Measurements from ENCODE around the gene MZT2A.
"Not testable (repeated sequence)": the region's sequence is repeated elsewhere in the genome, so short reads cannot be mapped to it uniquely, and the experiment has no call there.

Gene MZT2A

DNA sequence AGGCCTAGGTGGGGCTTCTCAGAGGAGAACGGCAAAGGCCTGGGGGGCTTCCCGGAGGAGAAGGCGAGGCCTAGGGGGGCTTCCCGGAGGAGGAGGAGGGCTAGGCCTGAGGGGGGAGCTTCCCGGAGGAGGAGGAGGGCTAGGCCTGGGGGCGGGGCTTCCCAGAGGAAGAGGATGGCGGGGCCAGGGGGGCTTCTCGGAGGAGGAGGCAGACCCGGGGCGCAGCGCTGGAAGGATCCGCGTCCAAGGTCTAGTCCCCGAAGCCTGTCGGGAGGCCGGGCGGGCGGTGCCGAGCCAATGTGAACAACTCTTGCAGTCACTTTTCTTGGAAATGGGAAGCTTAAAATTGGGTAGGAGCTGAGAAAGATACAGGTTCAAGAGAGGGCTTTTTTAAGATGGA is 46.3 kb downstream of the MZT2A start:
- no peak for DNase-seq

DNA sequence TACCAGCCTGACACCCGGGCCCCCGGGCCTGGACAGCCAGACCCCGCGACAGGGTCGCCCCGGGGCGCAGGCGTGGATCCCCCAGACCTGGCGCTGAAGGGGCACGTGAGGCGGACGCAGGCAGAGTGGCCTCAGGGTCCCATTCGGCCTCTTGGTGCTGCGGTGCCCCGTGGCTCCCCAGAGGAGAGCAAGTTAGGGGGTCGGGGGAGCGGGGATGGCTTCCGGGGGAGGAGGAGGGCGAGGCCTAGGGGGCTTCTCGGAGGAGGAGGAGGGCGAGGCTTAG is 46.7 kb downstream of the MZT2A start:
- not testable (repeated sequence) for DNase-seq

DNA sequence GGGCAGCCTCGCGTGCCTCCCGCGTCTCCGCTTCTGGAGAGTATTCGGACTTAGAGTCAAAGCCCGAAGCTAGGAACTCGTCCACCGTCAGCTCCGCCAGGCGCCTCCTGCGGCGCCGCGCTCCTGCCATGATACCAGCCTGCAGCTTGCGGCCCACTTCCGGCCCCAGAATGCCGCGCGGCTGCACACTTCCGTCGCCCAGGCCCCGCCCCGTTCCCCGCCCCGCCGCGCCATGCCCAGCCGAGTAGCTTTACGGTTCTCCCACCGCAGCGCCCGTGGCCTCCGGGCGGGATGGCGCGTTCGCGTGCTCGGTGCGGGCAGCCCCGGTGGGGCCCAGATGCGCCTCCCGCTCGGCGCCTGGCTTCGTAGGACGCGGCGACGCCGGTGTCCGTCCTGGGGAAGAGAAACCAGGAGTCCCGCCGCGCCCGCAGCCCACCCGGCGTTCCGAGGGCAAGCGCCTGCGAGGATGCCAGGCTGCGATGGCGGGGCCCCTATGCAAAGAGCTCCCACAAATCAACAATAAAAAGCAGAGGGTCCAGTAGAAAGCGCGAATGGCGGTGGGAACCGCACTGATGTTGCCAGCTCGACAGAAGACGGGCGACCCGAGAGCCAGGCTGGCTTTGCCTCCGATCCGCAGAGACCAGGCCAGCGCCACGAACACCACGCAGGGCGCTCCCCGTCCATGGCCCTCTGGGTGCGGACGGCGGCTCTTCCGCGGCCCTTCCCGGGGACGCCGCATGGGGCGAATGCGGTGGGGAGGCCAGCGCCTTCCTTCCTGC is 47.3 kb downstream of the MZT2A start:
- DNase-seq: not testable (repeated sequence)

DNA sequence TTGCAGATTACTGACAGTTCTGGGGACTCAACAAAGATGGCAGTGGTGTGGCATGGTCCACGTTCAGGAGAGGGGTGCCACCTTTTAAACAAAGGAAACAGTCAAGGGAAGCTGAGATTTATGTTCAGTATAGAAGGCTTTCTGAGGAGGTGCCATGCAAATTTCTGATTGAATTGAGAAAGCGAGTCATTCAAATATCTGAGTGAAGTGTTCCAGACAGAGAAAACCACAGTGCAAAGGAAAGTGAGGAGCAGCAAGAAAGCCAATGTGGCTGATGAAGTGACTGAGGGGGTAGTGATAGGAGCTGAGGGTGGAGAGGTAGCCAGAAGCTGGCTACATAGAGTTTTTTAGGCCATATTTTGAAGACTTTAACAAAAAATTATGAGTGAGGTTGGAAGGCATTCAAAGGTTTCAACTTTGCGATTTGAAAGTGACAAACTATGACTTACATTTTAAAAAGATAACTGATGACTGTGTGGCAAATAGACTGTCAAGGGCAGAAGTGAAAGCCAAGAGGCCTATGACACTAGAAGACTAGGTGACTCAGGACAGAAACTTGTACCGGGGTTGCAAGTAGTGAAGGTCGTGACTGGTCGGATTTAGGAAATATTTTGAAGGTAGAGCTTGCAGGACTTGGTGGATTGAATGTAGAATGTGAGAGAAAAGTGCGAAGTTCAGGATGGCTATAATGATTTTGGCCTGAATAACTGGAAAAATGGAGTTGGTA is 51.3 kb downstream of the MZT2A start:
- not testable (repeated sequence) for DNase-seq
